AG04449 (cell line): ENCODE results near the gene GBF1.

Experiments used
- CTCF ChIA-PET: fragments of 350-600 bp; formaldehyde crosslinking; extraction: SDS; loops from one replicate; lab custom pipeline; 2021; ENCODE audit warnings: antibody characterized with exemption; lab: Yijun Ruan, JAX
- POLR2A ChIA-PET: fragments of 400-600, 350-600 bp; formaldehyde crosslinking; extraction: SDS; loops from one replicate; lab custom pipeline; 2020; ENCODE audit warnings: antibody characterized with exemption, inconsistent platforms; lab: Yijun Ruan, JAX
- DNase-seq: peaks from one replicate; pipeline ENCODE4 v3.0.0-alpha.2; 2010; ENCODE audit warnings: low read depth, low spot score
- H3K4me3 ChIP-seq: 2 replicates; pipeline ENCODE4 v1.5.1; 2011; ENCODE audit warnings: low read depth, mild to moderate bottlenecking, control low read depth, low read length
- CTCF ChIP-seq: IDR thresholded peaks from one replicate; pipeline ENCODE4 v1.5.1; 2011; ENCODE audit warnings: mild to moderate bottlenecking, moderate library complexity, low read length, control low read depth, inconsistent platforms; ENCODE audit not compliant: insufficient read depth; ENCODE audit errors: missing control alignments

The GBF1 gene

GRCh38 chr10:102418622-102419268 is 173.4 kb downstream of the GBF1 start, which contains the start of gene PSD:
PSD (minus strand) TSS chr10:102418785; CDS start chr10:102417038, 1,747 bp downstream.
- CTCF ChIA-PET = interaction anchor here (10.3 kb wide), 1 partner anchor 21 kb away, joined by 161 read pairs; the partner anchor contains the start of gene NFKB2
- POLR2A ChIA-PET = no interaction called here
- H3K4me3 ChIP-seq = peak within 1 kb of the TSS; percentile 92
- DNase-seq = no peak
- no peak for TF ChIP-seq CTCF

GRCh38 chr10:102419269-102420180 is 174.2 kb downstream of the GBF1 start:
- CTCF ChIA-PET = interaction anchor here (0.9 to 9.9 kb wide), 10 partner anchors 8 to 190 kb away, joined by 3 to 157 read pairs (median 8); partner anchors contain the start of genes ACTR1A, ELOVL3 and NFKB2
- no peak for DNase-seq
- POLR2A ChIA-PET = interaction anchor here (1.2 to 3.9 kb wide), 2 partner anchors 13 to 15 kb away, joined by 4 to 31 read pairs; partner anchors contain the start of gene CUEDC2
- TF ChIP-seq CTCF = no peak
- peak overlapping the region; percentile 92 for H3K4me3 ChIP-seq

GRCh38 chr10:102420181-102420713 is 174.9 kb downstream of the GBF1 start:
- H3K4me3 ChIP-seq = peak overlapping the region; percentile 92
- ChIA-PET POLR2A (interaction anchor here (1.2 to 3.9 kb wide), 3 partner anchors 12 to 14 kb away, joined by 3 to 31 read pairs (median 4); partner anchors contain the start of gene CUEDC2), CTCF (interaction anchor here (0.9 to 9.9 kb wide), 11 partner anchors 9 to 190 kb away, joined by 3 to 157 read pairs (median 12); partner anchors contain the start of genes ACTR1A, CUEDC2, ELOVL3 and NFKB2)
- DNase-seq = no peak
- TF ChIP-seq CTCF = no peak

GRCh38 chr10:102420714-102421506 is 175.6 kb downstream of the GBF1 start, which contains the start of gene FBXL15:
FBXL15 (plus strand) TSS chr10:102420836; CDS start chr10:102421130, 294 bp downstream.
- ChIA-PET POLR2A (interaction anchor here (0.7 to 3.9 kb wide), 5 partner anchors 11 to 251 kb away, joined by 3 to 31 read pairs (median 4); partner anchors contain the start of gene CUEDC2), CTCF (interaction anchor here (0.8 to 9.9 kb wide), 18 partner anchors 9 to 251 kb away, joined by 3 to 157 read pairs (median 8); partner anchors contain the start of genes ACTR1A, CUEDC2, ELOVL3 and NFKB2)
- DNase-seq = peak; percentile 71
- peak within 1 kb of the TSS; percentile 92 for H3K4me3 ChIP-seq
- TF ChIP-seq CTCF = no peak

GRCh38 chr10:102421507-102421756 is 176.1 kb downstream of the GBF1 start:
- ChIA-PET CTCF (interaction anchor here (0.8 to 9.9 kb wide), 17 partner anchors 9 to 252 kb away, joined by 3 to 157 read pairs (median 10); partner anchors contain the start of genes CUEDC2, ELOVL3 and NFKB2), POLR2A (interaction anchor here (0.7 to 3.9 kb wide), 3 partner anchors 11 to 251 kb away, joined by 3 to 31 read pairs (median 5); partner anchors contain the start of gene CUEDC2)
- H3K4me3 ChIP-seq = peak overlapping the region; percentile 92
- no peak for DNase-seq
- TF ChIP-seq CTCF = no peak
